ENCODE data around the gene OR52W1. TPM values are rescaled to one million over a fixed set of nuclear protein-coding genes. Genes with fewer than 3 reads are reported as not detected.

The OR52W1 gene
- total RNA-seq, 4 donors from 2014 or later: not detected

DNA sequence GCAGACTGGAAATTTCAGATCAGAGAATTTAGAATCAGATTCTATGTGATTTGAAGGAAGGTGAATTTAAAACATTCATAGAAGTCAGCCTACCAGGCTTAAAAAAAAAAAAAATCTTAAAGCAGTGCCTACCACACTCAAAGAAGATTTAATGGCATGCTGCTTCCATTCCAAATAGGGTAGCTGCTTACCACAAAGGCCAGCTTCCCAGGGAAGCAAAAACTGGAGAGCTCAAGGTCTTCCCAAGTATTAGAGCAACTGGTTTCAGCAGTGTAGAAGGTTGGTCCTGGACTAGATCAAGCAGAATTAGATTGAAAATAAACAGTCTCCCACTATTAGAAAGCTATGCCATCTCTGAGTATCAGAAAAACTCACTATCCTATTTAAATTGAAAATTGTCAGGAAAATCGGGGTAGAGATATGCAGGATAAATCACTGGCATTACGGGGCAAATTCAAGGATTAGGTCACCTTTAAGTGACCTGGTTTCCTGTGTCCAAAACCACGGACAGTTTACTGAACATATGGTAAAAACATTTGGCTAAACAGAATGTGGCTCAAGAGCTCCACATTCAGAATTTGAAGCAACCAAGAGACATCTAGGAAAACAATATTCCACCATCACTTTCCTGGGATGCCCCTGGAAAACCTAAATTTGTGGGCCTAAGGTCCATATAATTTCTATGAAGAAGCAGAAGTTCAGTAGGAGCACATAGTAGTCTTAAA is 7.6 kb downstream of the OR52W1 start:
- no peak for DNase-seq (ENCODE audit: low spot score in 2 of 2)
- intact Hi-C loops (cut with DNase I; ENCODE audit: low total_unique reads): no loop called here
- WGBS, 2 donors: 87 to 94% methylated on average over 3 of the region's 3 CpGs
- TF ChIP-seq, protein P1, sequence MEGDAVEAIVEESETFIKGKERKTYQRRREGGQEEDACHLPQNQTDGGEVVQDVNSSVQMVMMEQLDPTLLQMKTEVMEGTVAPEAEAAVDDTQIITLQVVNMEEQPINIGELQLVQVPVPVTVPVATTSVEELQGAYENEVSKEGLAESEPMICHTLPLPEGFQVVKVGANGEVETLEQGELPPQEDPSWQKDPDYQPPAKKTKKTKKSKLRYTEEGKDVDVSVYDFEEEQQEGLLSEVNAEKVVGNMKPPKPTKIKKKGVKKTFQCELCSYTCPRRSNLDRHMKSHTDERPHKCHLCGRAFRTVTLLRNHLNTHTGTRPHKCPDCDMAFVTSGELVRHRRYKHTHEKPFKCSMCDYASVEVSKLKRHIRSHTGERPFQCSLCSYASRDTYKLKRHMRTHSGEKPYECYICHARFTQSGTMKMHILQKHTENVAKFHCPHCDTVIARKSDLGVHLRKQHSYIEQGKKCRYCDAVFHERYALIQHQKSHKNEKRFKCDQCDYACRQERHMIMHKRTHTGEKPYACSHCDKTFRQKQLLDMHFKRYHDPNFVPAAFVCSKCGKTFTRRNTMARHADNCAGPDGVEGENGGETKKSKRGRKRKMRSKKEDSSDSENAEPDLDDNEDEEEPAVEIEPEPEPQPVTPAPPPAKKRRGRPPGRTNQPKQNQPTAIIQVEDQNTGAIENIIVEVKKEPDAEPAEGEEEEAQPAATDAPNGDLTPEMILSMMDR (IDR thresholded peaks at IDR 0.05): no peak
- TF ChIP-seq POLR2A (IDR thresholded peaks at IDR 0.05): no peak
- H3K4me3 ChIP-seq (ENCODE audit: low read depth, poor library complexity, severe bottlenecking): no peak overlapping the region

GRCh38 chr11:6209801-6210200 is 10.8 kb downstream of the OR52W1 start:
- no peak overlapping the region for H3K4me3 ChIP-seq (ENCODE audit: low read depth, poor library complexity, severe bottlenecking)
- DNase-seq (ENCODE audit: low spot score in 2 of 2): no peak
- TF ChIP-seq, protein P1 (IDR thresholded peaks at IDR 0.05): no peak
- TF ChIP-seq POLR2A (IDR thresholded peaks at IDR 0.05): no peak
- 93 to 98% methylated on average over 7 to 12 of the region's 12 CpGs for WGBS, 2 donors
- intact Hi-C loops (cut with DNase I; ENCODE audit: low total_unique reads): no loop called here

DNA sequence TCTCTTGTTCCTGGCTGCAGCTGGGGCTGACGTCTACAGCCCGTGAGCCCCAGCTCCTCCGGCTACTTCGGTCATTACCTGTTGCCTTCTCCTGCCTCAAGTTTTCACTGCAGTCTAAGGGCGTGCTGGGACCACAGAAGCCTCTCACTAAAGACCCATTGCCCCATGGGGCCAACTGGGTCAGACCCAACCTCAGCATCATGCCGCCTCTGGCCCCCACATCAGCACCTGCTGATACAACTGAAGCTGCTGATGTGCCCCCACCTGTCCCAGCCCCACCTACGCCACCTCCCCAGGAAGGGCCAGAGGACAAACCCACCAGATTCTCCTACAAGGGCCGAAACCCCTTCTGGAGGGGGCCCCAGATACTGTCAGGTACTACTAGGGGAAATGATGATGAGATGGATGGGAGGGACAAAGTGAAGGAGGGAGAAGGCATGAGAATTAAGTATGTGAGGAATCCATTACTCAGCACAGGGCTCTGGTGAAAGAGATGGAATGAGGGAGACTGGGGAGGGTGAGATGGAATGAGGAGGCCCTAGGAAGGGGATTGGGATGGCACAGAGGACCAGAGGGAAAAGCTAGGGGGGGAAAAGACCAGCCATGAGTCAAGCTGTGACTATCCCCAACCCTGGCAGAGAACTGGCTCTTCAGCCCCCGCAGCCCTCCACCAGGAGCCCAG is 11.4 kb downstream of the OR52W1 start:
- intact Hi-C loops (cut with DNase I; ENCODE audit: low total_unique reads): no loop called here
- WGBS, 2 donors: 96 to 98% methylated on average over 9 of the region's 9 CpGs
- no peak overlapping the region for H3K4me3 ChIP-seq (ENCODE audit: low read depth, poor library complexity, severe bottlenecking)
- TF ChIP-seq POLR2A (IDR thresholded peaks at IDR 0.05): no peak
- TF ChIP-seq, protein P1 (IDR thresholded peaks at IDR 0.05): no peak
- DNase-seq (ENCODE audit: low spot score in 2 of 2): no peak

GRCh38 chr11:6214530-6214929 is 15.5 kb downstream of the OR52W1 start:
- intact Hi-C loops (cut with DNase I; ENCODE audit: low total_unique reads): no loop called here
- DNase-seq (ENCODE audit: low spot score in 2 of 2): no peak
- H3K4me3 ChIP-seq (ENCODE audit: low read depth, poor library complexity, severe bottlenecking): no peak overlapping the region
- WGBS, 2 donors: 94 to 99% methylated on average over 10 of the region's 10 CpGs
- TF ChIP-seq, protein P1 (IDR thresholded peaks at IDR 0.05): no peak
- TF ChIP-seq POLR2A (IDR thresholded peaks at IDR 0.05): no peak

DNA sequence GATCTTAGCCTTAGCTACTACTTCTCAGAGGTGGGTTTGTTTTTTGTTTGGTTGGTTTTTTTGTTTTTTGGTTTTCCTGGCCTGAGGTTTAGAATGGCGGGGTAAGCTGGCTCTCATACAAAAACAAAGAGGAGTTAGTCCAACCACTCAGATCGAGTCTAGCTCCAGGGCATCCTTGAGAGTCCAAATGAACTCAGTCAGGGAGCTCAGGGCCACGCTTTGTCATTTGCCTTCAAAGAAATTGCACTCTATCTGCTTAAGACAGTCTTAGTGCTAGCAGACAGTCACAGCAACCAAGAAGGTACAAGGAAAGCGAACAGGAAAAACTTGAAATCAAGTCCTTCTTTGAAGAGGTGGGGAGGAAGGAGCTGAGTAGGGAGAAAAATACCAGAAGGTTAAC is 17.5 kb downstream of the OR52W1 start:
- no peak for DNase-seq (ENCODE audit: low spot score in 2 of 2)
- 71 to 75% methylated on average over 4 of the region's 4 CpGs for WGBS, 2 donors
- TF ChIP-seq POLR2A (IDR thresholded peaks at IDR 0.05): no peak
- TF ChIP-seq, protein P1 (IDR thresholded peaks at IDR 0.05): no peak
- intact Hi-C loops (cut with DNase I; ENCODE audit: low total_unique reads): no loop called here
- no peak overlapping the region for H3K4me3 ChIP-seq (ENCODE audit: low read depth, poor library complexity, severe bottlenecking)

Measured in lower leg skin (tissue), 4 donors.